Endothelial cell of umbilical vein (primary cell): ENCODE measurements around the gene IFT52.

Experiments
- EZH2 ChIP-seq: IDR thresholded peaks from 2 replicates; pipeline ENCODE4 v1.6.1; 2012; ENCODE audit warnings: borderline replicate concordance, low read depth, mild to moderate bottlenecking, moderate library complexity, low read length, inconsistent platforms; ENCODE audit not compliant: severe bottlenecking
- MYC ChIP-seq: IDR thresholded peaks from one replicate; pipeline ENCODE4 v1.6.1; 2011; ENCODE audit warnings: mild to moderate bottlenecking, low read depth, low read length
- POLR2A ChIP-seq: IDR thresholded peaks from 2 replicates; pipeline ENCODE4 v1.6.1; 2012; ENCODE audit warnings: low read depth, mild to moderate bottlenecking, control low read depth, low read length
- TF ChIP-seq, protein P1 (sequence below), 2 donors: IDR thresholded peaks; 1 replicate in 1 of 2; 2 replicates in 1 of 2; pipeline ENCODE4 v1.5.1; 2011; ENCODE audit warnings: low read length in 2 of 2, mild to moderate bottlenecking in 2 of 2, moderate library complexity in 2 of 2, control low read depth in 1 of 2, inconsistent platforms in 1 of 2, low read depth in 1 of 2; ENCODE audit not compliant: insufficient read depth in 1 of 2; ENCODE audit errors: extremely low read depth in 1 of 2

GRCh38 chr20:43653966-43654365 is 63.2 kb downstream of the IFT52 start:
- TF ChIP-seq, protein P1, sequence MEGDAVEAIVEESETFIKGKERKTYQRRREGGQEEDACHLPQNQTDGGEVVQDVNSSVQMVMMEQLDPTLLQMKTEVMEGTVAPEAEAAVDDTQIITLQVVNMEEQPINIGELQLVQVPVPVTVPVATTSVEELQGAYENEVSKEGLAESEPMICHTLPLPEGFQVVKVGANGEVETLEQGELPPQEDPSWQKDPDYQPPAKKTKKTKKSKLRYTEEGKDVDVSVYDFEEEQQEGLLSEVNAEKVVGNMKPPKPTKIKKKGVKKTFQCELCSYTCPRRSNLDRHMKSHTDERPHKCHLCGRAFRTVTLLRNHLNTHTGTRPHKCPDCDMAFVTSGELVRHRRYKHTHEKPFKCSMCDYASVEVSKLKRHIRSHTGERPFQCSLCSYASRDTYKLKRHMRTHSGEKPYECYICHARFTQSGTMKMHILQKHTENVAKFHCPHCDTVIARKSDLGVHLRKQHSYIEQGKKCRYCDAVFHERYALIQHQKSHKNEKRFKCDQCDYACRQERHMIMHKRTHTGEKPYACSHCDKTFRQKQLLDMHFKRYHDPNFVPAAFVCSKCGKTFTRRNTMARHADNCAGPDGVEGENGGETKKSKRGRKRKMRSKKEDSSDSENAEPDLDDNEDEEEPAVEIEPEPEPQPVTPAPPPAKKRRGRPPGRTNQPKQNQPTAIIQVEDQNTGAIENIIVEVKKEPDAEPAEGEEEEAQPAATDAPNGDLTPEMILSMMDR (IDR thresholded peaks at IDR 0.05; ENCODE audit: extremely low read depth in 1 of 2, insufficient read depth in 1 of 2, low read depth in 1 of 2, low read length in 2 of 2): no peak
- TF ChIP-seq POLR2A: no peak
- TF ChIP-seq EZH2: no peak
- no peak for TF ChIP-seq MYC
